IMR-90 (cell line): ENCODE results near the gene IRAK4. TPM values are rescaled to one million over a fixed set of nuclear protein-coding genes. Genes with fewer than 3 reads are reported as not detected.

Experiments used
- ATAC-seq: fragments of 200-7000 bp; cut with Tn5 transposase; 2 replicates; pipeline ENCODE4 v1.9.1; 2020; ENCODE audit warnings: low read depth, mild to moderate bottlenecking, moderate library complexity
- BruUV-seq: library from RNA; stranded (reverse); fragments of 400-500 nt; replicated peaks from 2 replicates; lab custom pipeline; 2021; lab: Mats Ljungman, UMichigan
- CTCF ChIA-PET: fragments of 300-600 bp; formaldehyde crosslinking; extraction: SDS; loops from one replicate; lab custom pipeline; 2021; ENCODE audit warnings: antibody characterized with exemption; lab: Yijun Ruan, JAX
- POLR2A ChIA-PET: fragments of 300-600 bp; sonication (Branson Sonifier 250); formaldehyde crosslinking; loops from one replicate; lab custom pipeline; 2022; ENCODE audit warnings: antibody characterized with exemption; ENCODE audit not compliant: unreplicated experiment; lab: Charles Lee
- DNase-seq: peaks from one replicate; pipeline ENCODE4 v3.0.0; 2013
- H2AFZ ChIP-seq: replicated peaks from 2 replicates; pipeline ENCODE3; 2013; ENCODE audit warnings: low read length, mild to moderate bottlenecking; ENCODE audit not compliant: poor library complexity
- H2AK5ac ChIP-seq: 2 replicates; pipeline ENCODE4 v1.6.1; 2013; ENCODE audit warnings: low read depth, low read length, inconsistent platforms
- H2AK9ac ChIP-seq: replicated peaks from 2 replicates; pipeline ENCODE3; 2013; ENCODE audit warnings: mild to moderate bottlenecking, low read depth, low read length, moderate library complexity; ENCODE audit not compliant: poor library complexity
- H2BK120ac ChIP-seq: 2 replicates; pipeline ENCODE4 v1.6.1; 2013; ENCODE audit warnings: low read depth, low read length, inconsistent platforms
- H2BK15ac ChIP-seq: 3 replicates; pipeline ENCODE4 v1.6.1; 2013; ENCODE audit warnings: low read depth, low read length, inconsistent platforms
- H2BK20ac ChIP-seq: 2 replicates; pipeline ENCODE4 v1.6.1; 2013; ENCODE audit warnings: low read depth, mild to moderate bottlenecking, inconsistent platforms, low read length, moderate library complexity
- H2BK5ac ChIP-seq: 2 replicates; pipeline ENCODE4 v1.6.1; 2013; ENCODE audit warnings: mild to moderate bottlenecking, low read depth, low read length, inconsistent platforms; ENCODE audit not compliant: poor library complexity, severe bottlenecking
- H3K14ac ChIP-seq: replicated peaks from 2 replicates; pipeline ENCODE4 v1.6.1; 2013; ENCODE audit warnings: low read depth, low read length, inconsistent platforms
- H3K18ac ChIP-seq: 2 replicates; pipeline ENCODE4 v1.6.1; 2013; ENCODE audit warnings: low read depth, low read length, control low read depth
- H3K23ac ChIP-seq: 2 replicates; pipeline ENCODE4 v1.6.1; 2013; ENCODE audit warnings: low read depth, low read length, inconsistent platforms
- H3K27ac ChIP-seq: 2 replicates; pipeline ENCODE4 v1.5.1; 2013; ENCODE audit warnings: mild to moderate bottlenecking, control low read depth, low read length; ENCODE audit not compliant: insufficient read depth
- H3K27me3 ChIP-seq: 2 replicates; pipeline ENCODE4 v1.6.1; 2013; ENCODE audit warnings: low read length; ENCODE audit not compliant: control insufficient read depth, insufficient read depth
- H3K36me3 ChIP-seq: 2 replicates; pipeline ENCODE4 v1.6.1; 2013; ENCODE audit warnings: low read length, mixed read lengths; ENCODE audit not compliant: control insufficient read depth, insufficient read depth
- H3K4ac ChIP-seq: 2 replicates; pipeline ENCODE4 v1.6.1; 2013; ENCODE audit warnings: low read depth, low read length, inconsistent platforms
- H3K4me1 ChIP-seq: 2 replicates; pipeline ENCODE4 v1.6.1; 2013; ENCODE audit warnings: low read length, mixed read lengths; ENCODE audit not compliant: control insufficient read depth, insufficient read depth
- H3K4me2 ChIP-seq: 2 replicates; pipeline ENCODE4 v1.6.1; 2013; ENCODE audit warnings: low read depth, mild to moderate bottlenecking, control low read depth, low read length, moderate library complexity
- H3K4me3 ChIP-seq: 2 replicates; pipeline ENCODE4 v1.5.1; 2013; ENCODE audit warnings: low read depth, mild to moderate bottlenecking, control low read depth, low read length, moderate library complexity; ENCODE audit not compliant: insufficient read depth
- H3K56ac ChIP-seq: 2 replicates; pipeline ENCODE4 v1.6.1; 2013; ENCODE audit warnings: low read length, inconsistent platforms; ENCODE audit not compliant: insufficient read depth; ENCODE audit errors: extremely low read depth
- H3K79me1 ChIP-seq, 2 experiments: 2 replicates each; pipeline ENCODE4 v1.6.1; 2013; ENCODE audit warnings: low read length in 2 of 2, inconsistent platforms in 1 of 2, low read depth in 1 of 2
- H3K9ac ChIP-seq: 2 replicates; pipeline ENCODE4 v1.6.1; 2013; ENCODE audit warnings: low read depth, low read length, control low read depth
- H3K9me1 ChIP-seq: 2 replicates; pipeline ENCODE4 v1.6.1; 2013; ENCODE audit warnings: low read length, inconsistent platforms; ENCODE audit not compliant: insufficient read depth
- H3K9me3 ChIP-seq: 2 replicates; pipeline ENCODE4 v1.6.1; 2013; ENCODE audit warnings: low read length; ENCODE audit not compliant: control insufficient read depth, insufficient read depth
- H4K20me1 ChIP-seq: 2 replicates; pipeline ENCODE4 v1.6.1; 2013; ENCODE audit warnings: low read length, inconsistent platforms; ENCODE audit not compliant: insufficient read depth
- H4K5ac ChIP-seq: 2 replicates; pipeline ENCODE4 v1.6.1; 2013; ENCODE audit warnings: mild to moderate bottlenecking, low read depth, low read length, control low read depth
- H4K8ac ChIP-seq, 2 experiments: 2 replicates each; pipeline ENCODE4 v1.6.1; 2013; ENCODE audit warnings: low read depth in 2 of 2, low read length in 2 of 2, control low read depth in 1 of 2, inconsistent platforms in 1 of 2
- H4K91ac ChIP-seq: 2 replicates; pipeline ENCODE4 v1.6.1; 2013; ENCODE audit warnings: low read depth, low read length, inconsistent platforms; ENCODE audit not compliant: insufficient read depth
- CEBPB ChIP-seq: IDR thresholded peaks from 2 replicates; pipeline ENCODE4 v1.6.1; 2012; ENCODE audit warnings: low read depth, low read length, improper control_type of control experiment
- MAZ ChIP-seq: IDR thresholded peaks from 2 replicates; pipeline ENCODE4 v1.6.1; 2012; ENCODE audit warnings: low read depth, mild to moderate bottlenecking, low read length, improper control_type of control experiment, moderate library complexity, borderline replicate concordance
- NFE2L2 ChIP-seq: fragments of 150-350 bp; IDR thresholded peaks from 2 replicates; pipeline ENCODE4 v1.6.1; 2016; ENCODE audit warnings: low read depth, mild to moderate bottlenecking, low read length
- WGBS, 2 experiments: methylation state at CpG; one replicate each; pipeline versions ENCODE4 v1.1.5 to v1.1.7; 2013; ENCODE audit warnings: missing lambda C conversion rate in 2 of 2; ENCODE audit not compliant: insufficient read length in 1 of 2; ENCODE audit errors: extremely low coverage in 2 of 2; 5-methylcytosine and 5-hydroxymethylcytosine counted together
- dilution Hi-C: fragments of 300-500 bp; cut with HindIII; formaldehyde crosslinking; loops from one replicate; pipeline ENCODE4 v1.14.3; 2018; ENCODE audit warnings: low sequenced_read_pairs; ENCODE audit not compliant: unreplicated experiment
- in situ Hi-C: fragments of 300-500 bp; cut with MboI; formaldehyde crosslinking; loops from 3 replicates; pipeline ENCODE4 v1.14.3; 2019; ENCODE audit warnings: low sequenced_read_pairs, inconsistent platforms, mixed read lengths
- intact Hi-C: fragments of 100-400 bp; cut with micrococcal nuclease; formaldehyde crosslinking; loops from 2 replicates; pipeline ENCODE4 v1.10.0; 2022
- polyA plus RNA-seq, 3 experiments: library from polyadenylated mRNA; depleted of rRNA; stranded (reverse); fragments of >200 nt; gene quantifications; 2 replicates each; pipeline ENCODE4 v1.2.3, GENCODE V29; 2012; ENCODE audit warnings: low replicate concordance in 1 of 3
- total RNA-seq: library from RNA; depleted of rRNA; stranded (reverse); fragments of >200 nt; gene quantifications from 2 replicates; pipeline ENCODE4 v1.2.3, GENCODE V29; 2012
- TF ChIP-seq, protein P1 (sequence below): fragments of 150-350 bp; IDR thresholded peaks from 2 replicates; pipeline ENCODE4 v1.6.1; 2017; ENCODE audit warnings: mild to moderate bottlenecking, antibody characterized with exemption, low read length, low read depth

The IRAK4 gene
- total and polyA plus RNA-seq, 2 of the 4 experiments (the other 2 are of a cell fraction), result 12.6 to 27.6 TPM

- no peak overlapping the region for H4K5ac ChIP-seq
- H3K9ac ChIP-seq, result no peak overlapping the region
- H2AK9ac ChIP-seq, result no peak overlapping the region
- H3K79me1 ChIP-seq, result no peaks in the 10 kb centered on the region
- BruUV-seq, result no TSS peak
- no peak overlapping the region for H3K4me3 ChIP-seq
- H3K27ac ChIP-seq, result no peak overlapping the region
- H3K18ac ChIP-seq, result no peak overlapping the region
- no peaks in the 10 kb centered on the region for H3K4me1 ChIP-seq
- no peak overlapping the region for H3K14ac ChIP-seq
- no peak overlapping the region for H2BK15ac ChIP-seq
- no peak overlapping the region for H2BK120ac ChIP-seq
- TF ChIP-seq MAZ (no peak), NFE2L2 (no peak), CEBPB (no peak)
- TF ChIP-seq, protein P1, sequence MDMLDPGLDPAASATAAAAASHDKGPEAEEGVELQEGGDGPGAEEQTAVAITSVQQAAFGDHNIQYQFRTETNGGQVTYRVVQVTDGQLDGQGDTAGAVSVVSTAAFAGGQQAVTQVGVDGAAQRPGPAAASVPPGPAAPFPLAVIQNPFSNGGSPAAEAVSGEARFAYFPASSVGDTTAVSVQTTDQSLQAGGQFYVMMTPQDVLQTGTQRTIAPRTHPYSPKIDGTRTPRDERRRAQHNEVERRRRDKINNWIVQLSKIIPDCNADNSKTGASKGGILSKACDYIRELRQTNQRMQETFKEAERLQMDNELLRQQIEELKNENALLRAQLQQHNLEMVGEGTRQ, result no peak
- no peaks in the 10 kb centered on the region; the same call in 1 of the 2 replicates for H3K9me1 ChIP-seq
- 75% methylated on average over 1 of the region's 3 CpGs; no CpG with 5 or more reads in 1 of the 2 experiments for WGBS, 2 experiments
- H4K8ac ChIP-seq, result no peak overlapping the region
- ChIA-PET CTCF (interaction anchor here (2.2 kb wide), 1 partner anchor 10 kb away, joined by 7 read pairs; the partner anchor contains the start of gene TWF1), POLR2A (no interaction called here)
- intact Hi-C loops, result no loop called here
- H3K23ac ChIP-seq, result no peak overlapping the region
- H3K56ac ChIP-seq, result no peak overlapping the region
- ATAC-seq, result no peak
- in situ Hi-C loops, result no loop called here
- H2AFZ ChIP-seq, result no peak overlapping the region
- peak; percentile 20 for DNase-seq
- H3K9me3 ChIP-seq, result no peaks in the 10 kb centered on the region
- no peak overlapping the region for H3K4me2 ChIP-seq
- no peaks in the 10 kb centered on the region; the same call in none of the 2 replicates for H3K27me3 ChIP-seq
- dilution Hi-C loops, result no loop called here
- no peak overlapping the region for H3K4ac ChIP-seq
- no peak overlapping the region for H2AK5ac ChIP-seq
- no peak overlapping the region for H2BK20ac ChIP-seq
- no peaks in the 10 kb centered on the region for H3K36me3 ChIP-seq
- no peaks in the 10 kb centered on the region for H4K20me1 ChIP-seq
- no peak overlapping the region for H2BK5ac ChIP-seq
- no peak overlapping the region for H4K91ac ChIP-seq
Observed at GRCh38 chr12:43816168-43816567, 57.4 kb downstream of the IRAK4 start.
